NCI-H526 treated with DMSO at 0.1 percent for 48 hours (cell line): ENCODE measurements around the gene DLG4.

Experiments
- DNase-seq: peaks from one replicate; lab custom pipeline; 2025; lab: John Stamatoyannopoulos, UW

The DLG4 gene

GRCh38 chr17:7156342-7156940 lies 63.2 kb downstream of the DLG4 start:
- no peak for DNase-seq

GRCh38 chr17:7147772-7148171 lies 71.9 kb downstream of the DLG4 start:
- no peak for DNase-seq

- no peak for DNase-seq
These were observed 73.5 kb downstream of the DLG4 start for GRCh38 chr17:7146115-7146514.

GRCh38 chr17:7144213-7144612 lies 75.4 kb downstream of the DLG4 start:
- no peak for DNase-seq

DNA sequence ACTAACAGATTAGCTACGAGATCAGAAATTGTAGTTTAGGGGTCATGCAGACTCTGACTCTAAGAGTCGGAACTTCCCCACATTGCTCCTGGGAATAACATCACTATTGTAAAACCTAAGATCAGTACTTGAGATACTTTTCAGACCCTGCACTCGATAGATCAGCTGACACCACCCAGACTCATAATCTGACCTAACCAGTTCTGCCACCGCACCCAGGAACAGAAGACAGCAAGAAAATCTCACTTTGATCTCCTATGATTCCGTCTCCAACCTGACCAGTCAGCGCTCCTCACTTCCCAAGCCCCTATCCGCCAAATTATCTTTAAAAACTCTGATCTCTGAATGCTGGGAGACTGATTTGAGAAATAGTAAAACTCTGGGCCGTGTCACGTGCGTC lies 77.8 kb downstream of the DLG4 start:
- peak; percentile 15 for DNase-seq

GRCh38 chr17:7139400-7139799 lies 80.2 kb downstream of the DLG4 start:
- no peak for DNase-seq

DNA sequence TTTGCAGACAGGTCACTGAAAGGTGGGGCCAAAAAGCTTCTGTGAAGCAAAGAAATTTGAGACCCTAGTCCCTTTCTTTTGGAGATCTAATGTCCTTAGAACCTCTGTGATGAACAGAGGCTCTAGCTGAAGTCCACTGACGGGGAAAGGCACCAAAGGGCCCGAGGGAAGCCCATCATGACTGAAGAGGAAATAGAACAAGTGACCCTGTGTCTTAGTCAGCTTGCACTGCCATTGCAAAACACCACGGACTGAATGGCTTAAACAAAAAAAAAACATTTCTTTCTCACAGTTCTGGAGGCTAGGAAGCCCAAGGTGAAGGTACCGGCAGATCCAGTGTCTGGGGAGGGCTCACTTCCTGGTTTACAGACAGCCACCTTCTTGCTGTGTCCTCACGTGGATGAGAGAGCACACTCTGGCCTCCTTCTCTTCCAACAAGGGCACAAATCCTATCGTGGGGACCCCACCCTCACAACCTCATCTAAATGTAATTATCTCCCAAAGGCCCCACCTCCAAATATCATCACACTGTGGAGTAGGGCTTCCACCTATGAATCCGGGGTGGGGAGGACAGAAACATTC lies 80.7 kb downstream of the DLG4 start:
- no peak for DNase-seq

GRCh38 chr17:7137171-7137943 lies 82.3 kb downstream of the DLG4 start:
- no peak for DNase-seq
